Measurements from ENCODE around the gene C3orf62.

C3orf62 gene

GRCh38 chr3:49276475-49277382 is at the start of gene C3orf62:
TSS of gene C3orf62 (minus strand) at chr3:49277232. CDS start at chr3:49276872, 360 bp downstream.
- H3K27me3 ChIP-seq (replicated peaks; ENCODE audit: control insufficient read depth, insufficient read depth, low read length), result no peaks in the 10 kb centered on the region
- H3K4me1 ChIP-seq (ENCODE audit: control insufficient read depth, insufficient read depth, low read length), result peaks cover 37% of the 10 kb centered on the region
- DNase-seq (ENCODE audit: low read depth), result peak; percentile 92
- H3K9me3 ChIP-seq (ENCODE audit: control insufficient read depth, low read length), result no peaks in the 10 kb centered on the region
- peak within 1 kb of the TSS; percentile 86 for H3K9ac ChIP-seq (ENCODE audit: low read length)
- H3K4me3 ChIP-seq (ENCODE audit: low read length), result peak within 1 kb of the TSS; percentile 73
- H3K36me3 ChIP-seq (ENCODE audit: control insufficient read depth, insufficient read depth, low read length, severe bottlenecking), result peaks cover 18% of the 10 kb centered on the region

DNA sequence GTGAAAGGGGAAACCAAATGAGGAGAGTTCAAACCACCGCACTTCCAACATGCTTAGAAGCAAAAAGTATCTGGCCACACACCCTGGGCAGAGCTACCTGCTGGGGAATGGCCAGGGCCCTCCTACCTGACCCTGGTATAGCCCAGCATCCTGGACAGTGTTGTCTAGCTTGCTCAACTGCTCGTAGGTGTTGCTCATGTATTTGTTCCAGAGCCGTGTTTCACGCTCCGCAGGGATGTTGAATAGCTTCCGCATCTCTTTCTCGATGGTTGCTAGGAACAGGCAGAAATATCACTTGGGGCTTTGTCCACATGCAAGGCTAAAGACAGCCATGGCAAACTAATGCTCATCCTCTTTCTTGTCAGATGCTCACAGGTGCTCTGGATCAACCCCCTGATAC is 47.7 kb upstream of the C3orf62 start:
- Histone ChIP-seq H3K27me3 (replicated peaks; ENCODE audit: control insufficient read depth, insufficient read depth, low read length) (no peaks in the 10 kb centered on the region), H3K4me1 (ENCODE audit: control insufficient read depth, insufficient read depth, low read length) (no peaks in the 10 kb centered on the region), H3K36me3 (ENCODE audit: control insufficient read depth, insufficient read depth, low read length, severe bottlenecking) (peaks cover 85% of the 10 kb centered on the region), H3K9ac (ENCODE audit: low read length) (no peak overlapping the region), H3K4me3 (ENCODE audit: low read length) (no peak overlapping the region), H3K9me3 (ENCODE audit: control insufficient read depth, low read length) (no peaks in the 10 kb centered on the region)
- DNase-seq (ENCODE audit: low read depth), result no peak

DNA sequence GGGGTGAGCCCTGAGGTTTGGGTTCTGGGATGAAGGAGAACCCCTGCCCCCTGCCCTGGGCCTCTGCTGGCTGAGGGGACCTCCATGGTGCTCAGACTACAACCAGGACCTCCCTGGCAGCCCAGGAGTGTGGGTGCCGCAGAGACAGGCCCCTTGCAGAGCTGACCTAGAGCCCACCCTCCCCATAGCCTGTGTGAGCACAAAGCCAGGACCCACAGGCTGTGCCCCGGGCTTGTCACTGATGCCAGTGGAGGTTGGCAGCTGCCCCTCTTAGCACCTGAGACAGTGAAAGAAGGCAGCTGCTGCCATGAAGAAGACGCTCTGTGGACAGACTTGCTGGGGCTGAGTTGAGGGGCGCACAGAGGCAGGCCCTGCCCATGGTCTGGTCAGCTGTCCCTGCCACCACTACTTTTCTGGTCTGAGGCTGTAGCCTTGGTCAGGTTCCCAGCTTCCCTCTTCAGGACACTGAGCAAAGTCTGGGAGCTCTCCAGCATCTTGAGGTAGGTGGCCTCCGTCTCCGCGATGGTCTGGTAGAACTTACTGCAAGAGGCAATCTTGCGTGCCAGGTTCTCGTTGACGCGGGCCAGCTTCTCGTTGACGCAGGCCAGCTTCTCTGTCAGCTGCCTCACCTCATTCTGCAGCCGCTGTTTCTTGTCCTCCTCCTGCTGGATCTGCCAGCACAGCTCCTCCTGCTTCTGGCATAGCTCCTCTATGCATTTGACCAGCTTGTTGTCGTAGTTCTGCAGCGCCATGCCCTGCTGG is 39.8 kb upstream of the C3orf62 start:
- DNase-seq (ENCODE audit: low read depth), result no peak
- H3K4me3 ChIP-seq (ENCODE audit: low read length), result no peak overlapping the region
- no peaks in the 10 kb centered on the region for H3K9me3 ChIP-seq (ENCODE audit: control insufficient read depth, low read length)
- H3K4me1 ChIP-seq (ENCODE audit: control insufficient read depth, insufficient read depth, low read length), result peaks cover 10% of the 10 kb centered on the region
- no peak overlapping the region for H3K9ac ChIP-seq (ENCODE audit: low read length)
- H3K27me3 ChIP-seq (replicated peaks; ENCODE audit: control insufficient read depth, insufficient read depth, low read length), result no peaks in the 10 kb centered on the region
- peaks cover 68% of the 10 kb centered on the region for H3K36me3 ChIP-seq (ENCODE audit: control insufficient read depth, insufficient read depth, low read length, severe bottlenecking)

GRCh38 chr3:49313896-49314688 is 37.1 kb upstream of the C3orf62 start:
- H3K36me3 ChIP-seq (ENCODE audit: control insufficient read depth, insufficient read depth, low read length, severe bottlenecking), result peaks cover 67% of the 10 kb centered on the region
- H3K9ac ChIP-seq (ENCODE audit: low read length), result no peak overlapping the region
- H3K27me3 ChIP-seq (replicated peaks; ENCODE audit: control insufficient read depth, insufficient read depth, low read length), result no peaks in the 10 kb centered on the region
- no peaks in the 10 kb centered on the region for H3K9me3 ChIP-seq (ENCODE audit: control insufficient read depth, low read length)
- peaks cover 10% of the 10 kb centered on the region for H3K4me1 ChIP-seq (ENCODE audit: control insufficient read depth, insufficient read depth, low read length)
- peak; percentile 12 for DNase-seq (ENCODE audit: low read depth)
- H3K4me3 ChIP-seq (ENCODE audit: low read length), result no peak overlapping the region

GRCh38 chr3:49311283-49311682 is 34.3 kb upstream of the C3orf62 start:
- H3K27me3 ChIP-seq (replicated peaks; ENCODE audit: control insufficient read depth, insufficient read depth, low read length), result no peaks in the 10 kb centered on the region
- no peak overlapping the region for H3K4me3 ChIP-seq (ENCODE audit: low read length)
- H3K9ac ChIP-seq (ENCODE audit: low read length), result no peak overlapping the region
- H3K4me1 ChIP-seq (ENCODE audit: control insufficient read depth, insufficient read depth, low read length), result peaks cover 10% of the 10 kb centered on the region
- no peak for DNase-seq (ENCODE audit: low read depth)
- H3K9me3 ChIP-seq (ENCODE audit: control insufficient read depth, low read length), result no peaks in the 10 kb centered on the region
- H3K36me3 ChIP-seq (ENCODE audit: control insufficient read depth, insufficient read depth, low read length, severe bottlenecking), result peaks cover 62% of the 10 kb centered on the region

DNA sequence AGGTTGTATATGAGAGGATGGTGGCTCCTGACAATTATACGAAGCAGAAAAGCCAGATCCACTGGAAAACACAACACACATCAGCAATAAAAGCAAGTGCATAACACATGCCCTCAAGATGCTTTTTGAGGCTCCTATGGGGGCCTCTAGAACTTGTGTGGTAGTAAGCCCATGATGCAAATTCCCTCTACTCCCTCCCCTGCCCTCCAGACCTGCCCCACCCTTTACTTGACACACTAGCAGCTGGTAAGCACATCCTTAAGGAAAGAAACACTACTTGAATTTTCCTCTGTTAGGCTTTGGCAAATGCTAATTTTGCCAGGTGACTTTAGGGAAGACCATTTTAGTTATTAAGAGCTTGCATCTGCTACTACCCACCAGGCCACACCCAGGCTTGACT is 33.6 kb upstream of the C3orf62 start:
- Histone ChIP-seq H3K27me3 (replicated peaks; ENCODE audit: control insufficient read depth, insufficient read depth, low read length) (no peaks in the 10 kb centered on the region), H3K4me3 (ENCODE audit: low read length) (no peak overlapping the region), H3K4me1 (ENCODE audit: control insufficient read depth, insufficient read depth, low read length) (peaks cover 10% of the 10 kb centered on the region), H3K9ac (ENCODE audit: low read length) (no peak overlapping the region), H3K36me3 (ENCODE audit: control insufficient read depth, insufficient read depth, low read length, severe bottlenecking) (peaks cover 62% of the 10 kb centered on the region), H3K9me3 (ENCODE audit: control insufficient read depth, low read length) (no peaks in the 10 kb centered on the region)
- no peak for DNase-seq (ENCODE audit: low read depth)

GRCh38 chr3:49305608-49306007 is 28.6 kb upstream of the C3orf62 start:
- no peaks in the 10 kb centered on the region for H3K4me1 ChIP-seq (ENCODE audit: control insufficient read depth, insufficient read depth, low read length)
- H3K9ac ChIP-seq (ENCODE audit: low read length), result no peak overlapping the region
- H3K9me3 ChIP-seq (ENCODE audit: control insufficient read depth, low read length), result no peaks in the 10 kb centered on the region
- no peaks in the 10 kb centered on the region for H3K27me3 ChIP-seq (replicated peaks; ENCODE audit: control insufficient read depth, insufficient read depth, low read length)
- no peak for DNase-seq (ENCODE audit: low read depth)
- H3K4me3 ChIP-seq (ENCODE audit: low read length), result no peak overlapping the region
- H3K36me3 ChIP-seq (ENCODE audit: control insufficient read depth, insufficient read depth, low read length, severe bottlenecking), result peaks cover 72% of the 10 kb centered on the region

DNA sequence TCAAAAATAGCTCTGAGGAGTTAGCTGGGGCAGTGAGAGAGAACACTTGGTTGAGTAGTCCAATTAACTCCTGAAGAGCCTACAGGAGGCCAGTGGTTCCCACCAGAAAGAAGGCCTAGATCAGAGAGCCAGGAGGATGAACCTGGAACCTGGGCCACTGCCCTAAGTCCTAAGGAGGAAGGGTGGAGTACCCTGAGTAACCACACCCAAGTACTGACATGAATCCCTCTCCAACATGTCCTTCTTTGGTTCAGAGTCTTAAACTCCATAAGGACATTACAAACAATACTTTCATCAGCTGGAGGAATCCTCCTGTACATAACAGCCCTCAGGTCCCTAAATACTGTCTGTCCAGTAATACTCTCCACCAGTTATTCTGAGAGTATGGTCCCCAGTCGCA is 25.6 kb upstream of the C3orf62 start:
- no peak for DNase-seq (ENCODE audit: low read depth)
- no peaks in the 10 kb centered on the region for H3K9me3 ChIP-seq (ENCODE audit: control insufficient read depth, low read length)
- H3K9ac ChIP-seq (ENCODE audit: low read length), result no peak overlapping the region
- no peaks in the 10 kb centered on the region for H3K27me3 ChIP-seq (replicated peaks; ENCODE audit: control insufficient read depth, insufficient read depth, low read length)
- H3K36me3 ChIP-seq (ENCODE audit: control insufficient read depth, insufficient read depth, low read length, severe bottlenecking), result peaks cover 74% of the 10 kb centered on the region
- H3K4me1 ChIP-seq (ENCODE audit: control insufficient read depth, insufficient read depth, low read length), result no peaks in the 10 kb centered on the region
- no peak overlapping the region for H3K4me3 ChIP-seq (ENCODE audit: low read length)

GRCh38 chr3:49300595-49300994 is 23.6 kb upstream of the C3orf62 start:
- Histone ChIP-seq H3K4me1 (ENCODE audit: control insufficient read depth, insufficient read depth, low read length) (peaks cover 12% of the 10 kb centered on the region), H3K36me3 (ENCODE audit: control insufficient read depth, insufficient read depth, low read length, severe bottlenecking) (peaks cover 73% of the 10 kb centered on the region)
- DNase-seq (ENCODE audit: low read depth), result no peak

GRCh38 chr3:49298511-49298910 is 21.5 kb upstream of the C3orf62 start:
- peaks cover 80% of the 10 kb centered on the region for H3K36me3 ChIP-seq (ENCODE audit: control insufficient read depth, insufficient read depth, low read length, severe bottlenecking)
- DNase-seq (ENCODE audit: low read depth), result no peak
- H3K27me3 ChIP-seq (replicated peaks; ENCODE audit: control insufficient read depth, insufficient read depth, low read length), result no peaks in the 10 kb centered on the region
- H3K9ac ChIP-seq (ENCODE audit: low read length), result no peak overlapping the region
- H3K4me1 ChIP-seq (ENCODE audit: control insufficient read depth, insufficient read depth, low read length), result peaks cover 12% of the 10 kb centered on the region
- no peak overlapping the region for H3K4me3 ChIP-seq (ENCODE audit: low read length)
- no peaks in the 10 kb centered on the region for H3K9me3 ChIP-seq (ENCODE audit: control insufficient read depth, low read length)

More at GRCh38 chr3:49300595-49300994, 23.6 kb upstream of the C3orf62 start:
- no peaks in the 10 kb centered on the region for H3K9me3 ChIP-seq (ENCODE audit: control insufficient read depth, low read length)
- no peaks in the 10 kb centered on the region for H3K27me3 ChIP-seq (replicated peaks; ENCODE audit: control insufficient read depth, insufficient read depth, low read length)
- H3K9ac ChIP-seq (ENCODE audit: low read length), result no peak overlapping the region
- H3K4me3 ChIP-seq (ENCODE audit: low read length), result no peak overlapping the region

Measured in adipocyte (in vitro differentiated cells).